IMR-90 (cell line): ENCODE measurements around the gene GGTLC2.
"Not testable (repeated sequence)": the region's sequence is repeated elsewhere in the genome, so short reads cannot be mapped to it uniquely, and the experiment has no call there.

Experiments
- BHLHE40 ChIP-seq: fragments of 150-350 bp; IDR thresholded peaks from 2 replicates; pipeline ENCODE4 v1.6.1; 2016; ENCODE audit warnings: mild to moderate bottlenecking, low read depth, low read length
- MAZ ChIP-seq: IDR thresholded peaks from 2 replicates; pipeline ENCODE4 v1.6.1; 2012; ENCODE audit warnings: low read depth, mild to moderate bottlenecking, low read length, improper control_type of control experiment, moderate library complexity, borderline replicate concordance
- POLR2A ChIP-seq: IDR thresholded peaks from 2 replicates; pipeline ENCODE4 v1.6.1; 2012; ENCODE audit warnings: mild to moderate bottlenecking, low read depth, low read length
- RAD21 ChIP-seq: IDR thresholded peaks from 2 replicates; pipeline ENCODE4 v1.6.1; 2012; ENCODE audit warnings: low read length, improper control_type of control experiment
- TF ChIP-seq, protein P1 (sequence below): conservative IDR thresholded peaks from 2 replicates; pipeline ENCODE4 v1.5.1; 2012; ENCODE audit warnings: mild to moderate bottlenecking, low read depth, low read length, improper control_type of control experiment

DNA sequence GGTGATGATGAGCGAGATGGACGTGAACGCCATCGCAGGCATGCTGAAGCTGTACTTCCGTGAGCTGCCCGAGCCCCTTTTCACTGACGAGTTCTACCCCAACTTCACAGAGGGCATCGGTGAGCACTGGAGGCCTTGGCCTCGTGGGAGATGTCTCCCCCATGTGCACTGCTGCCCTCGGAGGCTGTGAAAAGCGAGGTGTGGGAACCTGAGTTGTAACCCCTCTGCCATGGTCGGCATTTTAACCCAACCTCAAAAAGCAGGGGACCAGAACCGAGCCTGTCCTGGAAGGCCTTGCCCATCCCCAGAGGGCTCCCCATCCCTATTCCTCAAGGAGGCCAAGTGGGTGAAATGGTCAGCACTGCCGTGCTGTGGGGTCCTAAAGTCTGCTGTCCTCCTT is 10.9 kb upstream of the GGTLC2 start:
- TF ChIP-seq RAD21, POLR2A, MAZ, BHLHE40: not testable (repeated sequence)
- TF ChIP-seq, protein P1, sequence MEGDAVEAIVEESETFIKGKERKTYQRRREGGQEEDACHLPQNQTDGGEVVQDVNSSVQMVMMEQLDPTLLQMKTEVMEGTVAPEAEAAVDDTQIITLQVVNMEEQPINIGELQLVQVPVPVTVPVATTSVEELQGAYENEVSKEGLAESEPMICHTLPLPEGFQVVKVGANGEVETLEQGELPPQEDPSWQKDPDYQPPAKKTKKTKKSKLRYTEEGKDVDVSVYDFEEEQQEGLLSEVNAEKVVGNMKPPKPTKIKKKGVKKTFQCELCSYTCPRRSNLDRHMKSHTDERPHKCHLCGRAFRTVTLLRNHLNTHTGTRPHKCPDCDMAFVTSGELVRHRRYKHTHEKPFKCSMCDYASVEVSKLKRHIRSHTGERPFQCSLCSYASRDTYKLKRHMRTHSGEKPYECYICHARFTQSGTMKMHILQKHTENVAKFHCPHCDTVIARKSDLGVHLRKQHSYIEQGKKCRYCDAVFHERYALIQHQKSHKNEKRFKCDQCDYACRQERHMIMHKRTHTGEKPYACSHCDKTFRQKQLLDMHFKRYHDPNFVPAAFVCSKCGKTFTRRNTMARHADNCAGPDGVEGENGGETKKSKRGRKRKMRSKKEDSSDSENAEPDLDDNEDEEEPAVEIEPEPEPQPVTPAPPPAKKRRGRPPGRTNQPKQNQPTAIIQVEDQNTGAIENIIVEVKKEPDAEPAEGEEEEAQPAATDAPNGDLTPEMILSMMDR = not testable (repeated sequence)
